HepG2 (cell line): ENCODE results near the gene WEE1. TPM values are rescaled to one million over a fixed set of nuclear protein-coding genes. Genes with fewer than 3 reads are reported as not detected.

Source experiments
- BCL6 ChIP-seq: IDR thresholded peaks from 2 replicates; pipeline ENCODE4 v1.6.1; 2016; ENCODE audit warnings: missing genetic modification reagents, missing compliant biosample characterization
- HMGA1 ChIP-seq: sonication (generic); formaldehyde crosslinking; conservative IDR thresholded peaks from 2 replicates; pipeline ENCODE4 v1.4.0; 2020; ENCODE audit warnings: missing genetic modification reagents
- JDP2 ChIP-seq: sonication (generic); formaldehyde crosslinking; IDR thresholded peaks from 2 replicates; pipeline ENCODE4 v1.8.1; 2022; ENCODE audit warnings: missing genetic modification reagents, borderline replicate concordance
- KDM3A ChIP-seq: IDR thresholded peaks from 2 replicates; pipeline ENCODE4 v1.6.1; 2018; ENCODE audit warnings: low read depth, missing compliant biosample characterization
- KIAA2018 ChIP-seq: sonication (generic); formaldehyde crosslinking; IDR thresholded peaks from 2 replicates; pipeline ENCODE4 v1.5.0; 2020; ENCODE audit warnings: mild to moderate bottlenecking, missing genetic modification reagents, borderline replicate concordance
- MAX ChIP-seq: IDR thresholded peaks from 2 replicates; pipeline ENCODE4 v1.6.1; 2012; ENCODE audit warnings: inconsistent platforms
- PAWR ChIP-seq: sonication (generic); formaldehyde crosslinking; IDR thresholded peaks from 2 replicates; pipeline ENCODE4 v1.4.0; 2020; ENCODE audit warnings: missing genetic modification reagents, mild to moderate bottlenecking, borderline replicate concordance
- PBX2 ChIP-seq: IDR thresholded peaks from 2 replicates; pipeline ENCODE4 v1.6.1; 2016; ENCODE audit warnings: control low read depth
- SMAD1 ChIP-seq: sonication (generic); formaldehyde crosslinking; IDR thresholded peaks from 2 replicates; pipeline ENCODE4 v1.4.0; 2020; ENCODE audit warnings: missing genetic modification reagents, low read depth, mild to moderate bottlenecking, borderline replicate concordance
- SP1 ChIP-seq, 2 experiments: fragments of 450-650 bp in 1 of 2; sonication (generic) in 1 of 2; formaldehyde crosslinking in 1 of 2; IDR thresholded peaks; 2 replicates each; pipeline versions ENCODE4 v1.4.0 to v1.6.1; 2016 to 2020; ENCODE audit warnings: missing genetic modification reagents in 1 of 2
- STAG1 ChIP-seq: sonication (generic); formaldehyde crosslinking; IDR thresholded peaks from 2 replicates; pipeline ENCODE4 v1.4.0; 2020; ENCODE audit warnings: missing genetic modification reagents
- ZFP36L1 ChIP-seq: sonication (generic); formaldehyde crosslinking; IDR thresholded peaks from 2 replicates; pipeline ENCODE4 v1.8.0; 2022; ENCODE audit warnings: mild to moderate bottlenecking, missing genetic modification reagents, moderate library complexity
- ZIK1 ChIP-seq: sonication (generic); formaldehyde crosslinking; IDR thresholded peaks from 2 replicates; pipeline ENCODE4 v1.5.0; 2020; ENCODE audit warnings: mild to moderate bottlenecking, low read depth, missing genetic modification reagents, borderline replicate concordance
- ZNF280B ChIP-seq: sonication (generic); formaldehyde crosslinking; IDR thresholded peaks from 2 replicates; pipeline ENCODE4 v1.5.0; 2020; ENCODE audit warnings: missing genetic modification reagents, mild to moderate bottlenecking, borderline replicate concordance
- ZNF296 ChIP-seq: sonication (generic); formaldehyde crosslinking; conservative IDR thresholded peaks from 2 replicates; pipeline ENCODE4 v1.5.0; 2020; ENCODE audit warnings: mild to moderate bottlenecking, missing genetic modification reagents
- ZNF44 ChIP-seq: sonication (generic); formaldehyde crosslinking; IDR thresholded peaks from 2 replicates; pipeline ENCODE4 v1.5.1; 2020; ENCODE audit warnings: mild to moderate bottlenecking, missing genetic modification reagents
- polyA plus RNA-seq, 8 experiments: library from polyadenylated mRNA; depleted of rRNA in 3 of 8; stranded (reverse) in 7 of 8; unstranded in 1 of 8; fragments of >200 nt; fragmentation: Illumina TruSeq in 4 of 8; extraction: Trizol in 4 of 8; gene quantifications; 2 replicates each; pipeline versions ENCODE4 v1.2.1 to v1.2.3, GENCODE V29; 2011 to 2016; ENCODE audit warnings: low read depth in 4 of 8, missing spikeins in 1 of 8, mixed read lengths in 1 of 8; ENCODE audit not compliant: insufficient read depth in 1 of 8
- total RNA-seq, 5 experiments: library from RNA; depleted of rRNA; stranded (reverse); fragments of >200 nt; fragmentation: Illumina TruSeq; extraction: Trizol; gene quantifications; 2 replicates each; pipeline ENCODE4 v1.2.3, GENCODE V29; 2016; ENCODE audit warnings: low read depth in 1 of 5

WEE1 gene
- total and polyA plus RNA-seq, 2 of the 13 experiments (the other 11 are each of a cell fraction or from before 2014, with no cell fraction given), result 31.4 to 63.7 TPM

- TF ChIP-seq KIAA2018 (CRISPR knock-in tag) (no peak), ZIK1 (CRISPR knock-in tag) (no peak), PAWR (CRISPR knock-in tag) (no peak), SP1 (IDR thresholded peaks at IDR 0.05) (no peak), SP1 (CRISPR knock-in tag; IDR thresholded peaks at IDR 0.05) (no peak), STAG1 (peak; percentile 28; the same call in 1 of the 2 replicates), ZNF44 (CRISPR knock-in tag) (no peak), JDP2 (no peak), HMGA1 (CRISPR knock-in tag) (no peak), ZFP36L1 (CRISPR knock-in tag) (no peak), ZNF296 (CRISPR knock-in tag) (no peak), MAX (no peak), PBX2 (CRISPR knock-in tag) (no peak), BCL6 (CRISPR knock-in tag) (no peak), ZNF280B (CRISPR knock-in tag) (peak; percentile 51; the same call in 1 of the 2 replicates), KDM3A (CRISPR knock-in tag) (no peak), SMAD1 (no peak)
Measured at GRCh38 chr11:9530901-9531625, 42.4 kb upstream of the WEE1 start (continued).
